Cerebellar nuclear complex (tissue), 1 donor: ENCODE measurements around the gene MEN1.
"Not testable (repeated sequence)": the region's sequence is repeated elsewhere in the genome, so short reads cannot be mapped to it uniquely, and the experiment has no call there.

Experiments used
- DNase-seq, 2 experiments: peaks; one replicate each; lab custom pipeline; 2025; lab: John Stamatoyannopoulos, UW

Gene MEN1

GRCh38 chr11:64845776-64846129 lies 35.4 kb upstream of the MEN1 start:
- DNase-seq, result not testable (repeated sequence)

GRCh38 chr11:64845129-64845775 lies 34.9 kb upstream of the MEN1 start:
- no peak for DNase-seq

GRCh38 chr11:64844330-64845128 lies 34.2 kb upstream of the MEN1 start, which contains the start of gene CDC42BPG:
Gene CDC42BPG, minus strand, starts transcription at chr11:64844653. Its CDS starts 84 bp downstream, at chr11:64844569.
- no peak for DNase-seq

GRCh38 chr11:64843686-64844329 lies 33.5 kb upstream of the MEN1 start:
- DNase-seq, result no peak

GRCh38 chr11:64842851-64843685 lies 32.7 kb upstream of the MEN1 start:
- DNase-seq, result no peak

- DNase-seq, result no peak
These were observed 32.0 kb upstream of the MEN1 start for GRCh38 chr11:64842366-64842759.

GRCh38 chr11:64841592-64842365 lies 31.4 kb upstream of the MEN1 start:
- DNase-seq, result no peak

GRCh38 chr11:64839887-64840782 lies 29.8 kb upstream of the MEN1 start:
- DNase-seq, result no peak

- no peak for DNase-seq
These were observed 29.0 kb upstream of the MEN1 start for GRCh38 chr11:64839335-64839734.

GRCh38 chr11:64838600-64839334 lies 28.4 kb upstream of the MEN1 start:
- no peak for DNase-seq

- DNase-seq, result no peak
These were observed 27.6 kb upstream of the MEN1 start for GRCh38 chr11:64837887-64838351.

- no peak for DNase-seq
These were observed 26.2 kb upstream of the MEN1 start for GRCh38 chr11:64836448-64837072.

GRCh38 chr11:64835616-64836447 lies 25.5 kb upstream of the MEN1 start:
- no peak for DNase-seq

- DNase-seq, result no peak
These were observed 24.6 kb upstream of the MEN1 start for GRCh38 chr11:64834723-64835615.

- no peak for DNase-seq
These were observed 23.8 kb upstream of the MEN1 start for GRCh38 chr11:64834031-64834722.

GRCh38 chr11:64833509-64833908 lies 23.2 kb upstream of the MEN1 start:
- no peak for DNase-seq

GRCh38 chr11:64833198-64833502 lies 22.8 kb upstream of the MEN1 start:
- DNase-seq, result no peak
